ENCODE data around the gene GRB10.

DNA sequence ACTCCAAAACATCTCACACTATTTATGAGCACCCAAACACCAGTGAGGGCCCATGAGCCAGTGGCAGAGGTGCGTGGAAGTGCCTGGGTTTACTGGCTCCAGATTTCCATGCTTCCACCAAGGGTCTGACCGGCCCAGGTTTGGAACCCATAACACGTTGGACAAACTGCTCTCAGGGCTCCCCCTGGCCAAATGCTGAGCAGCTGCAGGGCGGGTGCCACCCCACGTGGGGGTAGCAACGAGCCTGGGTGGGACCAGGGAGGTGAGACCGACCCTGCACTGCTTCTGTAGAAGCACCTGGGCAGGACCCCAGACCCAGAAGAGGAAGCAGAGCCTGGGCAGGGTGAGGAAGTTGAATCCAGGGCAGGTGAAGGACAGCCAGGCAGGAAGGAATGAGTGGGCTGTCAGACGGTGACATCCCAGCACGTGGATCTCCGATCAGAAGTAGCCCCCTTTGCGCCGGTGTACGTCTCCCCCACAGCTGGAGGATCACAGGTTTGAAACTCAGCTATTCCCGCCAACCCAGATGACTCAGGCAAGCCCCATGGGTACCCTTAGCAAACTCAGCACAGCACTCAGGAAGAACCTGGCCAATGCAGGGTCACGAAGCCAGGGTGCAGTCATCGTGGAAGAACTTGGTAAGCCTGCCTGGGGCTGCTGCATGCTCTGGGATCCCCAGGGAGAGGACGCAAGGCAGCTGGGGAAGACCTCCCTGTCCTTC lies 117.1 kb downstream of the GRB10 start:
- TF ChIP-seq, protein P1, sequence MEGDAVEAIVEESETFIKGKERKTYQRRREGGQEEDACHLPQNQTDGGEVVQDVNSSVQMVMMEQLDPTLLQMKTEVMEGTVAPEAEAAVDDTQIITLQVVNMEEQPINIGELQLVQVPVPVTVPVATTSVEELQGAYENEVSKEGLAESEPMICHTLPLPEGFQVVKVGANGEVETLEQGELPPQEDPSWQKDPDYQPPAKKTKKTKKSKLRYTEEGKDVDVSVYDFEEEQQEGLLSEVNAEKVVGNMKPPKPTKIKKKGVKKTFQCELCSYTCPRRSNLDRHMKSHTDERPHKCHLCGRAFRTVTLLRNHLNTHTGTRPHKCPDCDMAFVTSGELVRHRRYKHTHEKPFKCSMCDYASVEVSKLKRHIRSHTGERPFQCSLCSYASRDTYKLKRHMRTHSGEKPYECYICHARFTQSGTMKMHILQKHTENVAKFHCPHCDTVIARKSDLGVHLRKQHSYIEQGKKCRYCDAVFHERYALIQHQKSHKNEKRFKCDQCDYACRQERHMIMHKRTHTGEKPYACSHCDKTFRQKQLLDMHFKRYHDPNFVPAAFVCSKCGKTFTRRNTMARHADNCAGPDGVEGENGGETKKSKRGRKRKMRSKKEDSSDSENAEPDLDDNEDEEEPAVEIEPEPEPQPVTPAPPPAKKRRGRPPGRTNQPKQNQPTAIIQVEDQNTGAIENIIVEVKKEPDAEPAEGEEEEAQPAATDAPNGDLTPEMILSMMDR (IDR thresholded peaks at IDR 0.05) = no peak
- no peak for TF ChIP-seq POLR2A (IDR thresholded peaks at IDR 0.05)
